ENCODE data around the gene INHBA. TPM values are rescaled to one million over a fixed set of nuclear protein-coding genes. Genes with fewer than 3 reads are reported as not detected.
A peak's percentile ranks its signal among the peaks of the same experiment; 100 is the strongest.

INHBA gene
- total and polyA plus RNA-seq, 9 of the 15 experiments (the other 6 are each of a cell fraction or from before 2014, with no cell fraction given): 0.02 to 0.04 TPM; not detected in 7

DNA sequence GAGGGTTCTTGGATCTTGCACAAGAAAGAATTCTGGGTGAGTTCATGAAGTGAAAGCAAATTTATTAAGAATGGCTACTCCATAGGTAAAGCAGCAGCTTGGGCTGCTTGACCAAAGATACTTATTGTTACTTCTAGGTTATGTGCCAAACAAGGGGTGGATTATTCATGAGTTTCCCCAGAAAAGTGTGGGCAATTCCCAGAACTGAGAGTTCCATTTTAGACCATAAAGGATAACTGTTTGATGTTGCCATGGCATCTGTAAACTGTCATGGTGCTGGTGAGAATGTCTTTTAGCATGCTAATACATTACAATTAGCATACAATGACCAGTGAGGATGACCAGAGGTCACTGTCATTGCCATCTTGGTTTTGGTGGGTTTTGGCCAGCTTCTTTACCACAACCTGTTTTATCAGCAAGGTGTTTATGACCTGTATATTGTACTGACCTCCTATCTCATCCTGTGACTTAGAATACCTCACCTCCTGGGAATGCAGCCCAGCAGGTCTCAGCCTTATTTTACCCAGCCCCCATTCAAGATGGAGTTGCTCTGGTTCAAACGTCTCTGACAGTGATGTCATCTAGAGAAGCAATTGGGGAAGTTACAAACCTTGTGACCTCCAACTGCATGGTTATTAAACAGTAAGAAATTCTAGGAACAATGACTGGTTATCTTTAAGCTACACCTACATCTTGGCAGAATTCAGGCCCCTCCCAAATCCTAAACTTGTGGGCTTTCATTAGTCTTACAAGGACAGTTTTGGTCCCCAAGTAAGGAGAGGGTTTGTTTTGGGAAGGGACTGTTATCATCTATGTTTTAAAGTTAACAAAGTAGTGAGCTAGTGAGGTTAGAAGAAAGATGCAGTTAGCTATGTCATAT, 48.0 kb upstream of the INHBA start (continued):
- no peak for TF ChIP-seq ZNF407 (IDR thresholded peaks at IDR 0.05; ENCODE audit: low read depth)
- TF ChIP-seq ZNF668 (CRISPR knock-in tag; IDR thresholded peaks at IDR 0.05): no peak
- TF ChIP-seq CBFB (CRISPR knock-in tag; IDR thresholded peaks at IDR 0.05): no peak
- TF ChIP-seq KLF10 (CRISPR knock-in tag; IDR thresholded peaks at IDR 0.05): no peak
- TF ChIP-seq DDX20 (tag; IDR thresholded peaks at IDR 0.05; ENCODE audit: low read depth): 0 out of 2 replicates have a peak, but pooled peaks have one; percentile 64
- TF ChIP-seq BCLAF1 (IDR thresholded peaks at IDR 0.05; ENCODE audit: borderline replicate concordance in 1 of 2, control insufficient read depth in 1 of 2, low read depth in 2 of 2, low read length in 1 of 2): no peak
- TF ChIP-seq SIN3A (IDR thresholded peaks at IDR 0.05; ENCODE audit: borderline replicate concordance in 2 of 2, control insufficient read depth in 1 of 2, low read depth in 2 of 2, low read length in 2 of 2): no peak
- no peak for TF ChIP-seq CBX2 (IDR thresholded peaks at IDR 0.05; ENCODE audit: insufficient read depth, low read length, poor library complexity, severe bottlenecking)
- TF ChIP-seq KLF6 (CRISPR knock-in tag; IDR thresholded peaks at IDR 0.05; ENCODE audit: borderline replicate concordance): peak; percentile 13; the same call in 1 of the 2 replicates
- TF ChIP-seq NFXL1 (CRISPR knock-in tag; IDR thresholded peaks at IDR 0.05): peak; percentile 92
- TF ChIP-seq MCM7 (IDR thresholded peaks at IDR 0.05): no peak
- peak; percentile 87 for TF ChIP-seq SMAD3 (CRISPR knock-in tag; conservative IDR thresholded peaks at IDR 0.05)
